PC-3 (cell line): ENCODE results near the gene MAGI2.

Source experiments
- EZH2 ChIP-seq: fragments of 300-600 bp; sonication (generic); IDR thresholded peaks from one replicate; pipeline ENCODE4 v1.6.1; 2017; ENCODE audit warnings: antibody characterized with exemption, mild to moderate bottlenecking, low read length; ENCODE audit not compliant: unreplicated experiment
- EZH2phosphoT487 ChIP-seq: fragments of 300-600 bp; sonication (generic); IDR thresholded peaks from 2 replicates; pipeline ENCODE4 v1.6.1; 2018; ENCODE audit warnings: mild to moderate bottlenecking, antibody characterized with exemption, low read length, borderline replicate concordance
- TF ChIP-seq, protein P1 (sequence below): fragments of 300-600 bp; sonication (generic); conservative IDR thresholded peaks from 2 replicates; pipeline ENCODE4 v1.5.1; 2017; ENCODE audit warnings: antibody characterized with exemption, low read depth, mild to moderate bottlenecking, low read length

DNA sequence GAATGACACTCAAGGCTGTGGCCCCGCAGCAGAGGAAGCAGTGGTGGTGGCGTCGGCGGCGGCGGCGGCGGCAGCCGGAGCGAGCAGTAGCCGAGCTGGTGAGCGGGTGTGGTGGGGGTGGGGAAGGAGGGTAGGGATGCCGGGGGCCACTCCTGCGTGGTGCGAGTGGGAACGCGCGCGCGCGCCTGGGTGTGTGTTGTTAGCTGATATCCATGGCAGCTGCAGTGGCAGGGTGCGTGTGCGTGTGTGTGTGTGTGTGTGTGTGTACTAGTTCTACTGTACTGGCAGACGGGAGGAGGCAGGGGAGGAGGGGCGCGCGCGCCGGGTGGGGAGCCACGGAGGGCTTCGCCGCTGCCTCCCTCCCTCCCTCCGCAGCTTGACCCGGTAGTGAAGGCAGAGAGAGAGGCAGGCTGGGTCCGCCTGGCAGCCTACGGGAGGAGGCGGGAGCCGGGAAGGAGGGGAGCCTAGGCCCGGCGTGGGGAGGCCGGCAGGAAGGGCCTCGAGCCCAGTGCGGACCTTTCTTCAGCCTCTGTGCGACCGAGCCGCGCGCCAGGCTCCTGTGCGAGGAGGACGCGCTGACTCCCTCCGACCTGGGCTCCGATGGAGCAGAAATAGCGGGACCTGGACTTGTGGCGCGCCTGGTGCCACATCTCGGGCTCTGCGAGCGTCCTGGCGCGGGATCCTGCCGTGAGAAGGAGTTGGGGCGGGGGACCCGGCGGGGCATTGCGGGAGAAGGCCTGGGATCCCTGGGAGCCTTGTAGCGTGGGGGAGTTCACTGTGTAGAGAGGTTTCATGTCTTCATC lies at the start of gene MAGI2:
- TF ChIP-seq, protein P1, sequence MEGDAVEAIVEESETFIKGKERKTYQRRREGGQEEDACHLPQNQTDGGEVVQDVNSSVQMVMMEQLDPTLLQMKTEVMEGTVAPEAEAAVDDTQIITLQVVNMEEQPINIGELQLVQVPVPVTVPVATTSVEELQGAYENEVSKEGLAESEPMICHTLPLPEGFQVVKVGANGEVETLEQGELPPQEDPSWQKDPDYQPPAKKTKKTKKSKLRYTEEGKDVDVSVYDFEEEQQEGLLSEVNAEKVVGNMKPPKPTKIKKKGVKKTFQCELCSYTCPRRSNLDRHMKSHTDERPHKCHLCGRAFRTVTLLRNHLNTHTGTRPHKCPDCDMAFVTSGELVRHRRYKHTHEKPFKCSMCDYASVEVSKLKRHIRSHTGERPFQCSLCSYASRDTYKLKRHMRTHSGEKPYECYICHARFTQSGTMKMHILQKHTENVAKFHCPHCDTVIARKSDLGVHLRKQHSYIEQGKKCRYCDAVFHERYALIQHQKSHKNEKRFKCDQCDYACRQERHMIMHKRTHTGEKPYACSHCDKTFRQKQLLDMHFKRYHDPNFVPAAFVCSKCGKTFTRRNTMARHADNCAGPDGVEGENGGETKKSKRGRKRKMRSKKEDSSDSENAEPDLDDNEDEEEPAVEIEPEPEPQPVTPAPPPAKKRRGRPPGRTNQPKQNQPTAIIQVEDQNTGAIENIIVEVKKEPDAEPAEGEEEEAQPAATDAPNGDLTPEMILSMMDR = no peak
- TF ChIP-seq EZH2phosphoT487 = no peak
- no peak for TF ChIP-seq EZH2
